Activated CD8-positive, alpha-beta memory T cell treated with anti-CD3 and anti-CD28 coated beads for 24 hours (primary cell): ENCODE results near the gene GALK2.
"Not testable (repeated sequence)": the region's sequence is repeated elsewhere in the genome, so short reads cannot be mapped to it uniquely, and the experiment has no call there.

Experiments used
- DNase-seq: peaks from one replicate; pipeline ENCODE4 v3.0.0-alpha.2; 2020

The GALK2 gene

GRCh38 chr15:49168016-49168415, 2.0 kb upstream of the GALK2 start:
- DNase-seq = no peak

GRCh38 chr15:49171790-49172189, 1.7 kb downstream of the GALK2 start:
- no peak for DNase-seq

- DNase-seq = no peak
These were observed 4.9 kb downstream of the GALK2 start for GRCh38 chr15:49174902-49175301.

- DNase-seq = not testable (repeated sequence)
These were observed 5.7 kb downstream of the GALK2 start for GRCh38 chr15:49175582-49176397.

- no peak for DNase-seq
These were observed 8.4 kb downstream of the GALK2 start for GRCh38 chr15:49178497-49178896.

- DNase-seq = no peak
These were observed 9.6 kb downstream of the GALK2 start for GRCh38 chr15:49179433-49180190.

GRCh38 chr15:49182128-49182527, 12.1 kb downstream of the GALK2 start:
- DNase-seq = no peak

- DNase-seq = not testable (repeated sequence)
These were observed 13.7 kb downstream of the GALK2 start for GRCh38 chr15:49183741-49184140.

- no peak for DNase-seq
These were observed 15.4 kb downstream of the GALK2 start for GRCh38 chr15:49185473-49185872.

- DNase-seq = no peak
These were observed 17.6 kb downstream of the GALK2 start for GRCh38 chr15:49187549-49188245.

GRCh38 chr15:49188933-49189332, 18.9 kb downstream of the GALK2 start:
- DNase-seq = no peak

- DNase-seq = no peak
These were observed 19.6 kb downstream of the GALK2 start for GRCh38 chr15:49189631-49190030.

- no peak for DNase-seq
These were observed 20.5 kb downstream of the GALK2 start for GRCh38 chr15:49190586-49190985.

- no peak for DNase-seq
These were observed 21.8 kb downstream of the GALK2 start for GRCh38 chr15:49191892-49192291.

GRCh38 chr15:49196856-49197255, 26.8 kb downstream of the GALK2 start:
- DNase-seq = no peak

GRCh38 chr15:49199666-49200065, 29.6 kb downstream of the GALK2 start:
- no peak for DNase-seq

- DNase-seq = no peak
These were observed 30.3 kb downstream of the GALK2 start for GRCh38 chr15:49200347-49200746.

- not testable (repeated sequence) for DNase-seq
These were observed 38.1 kb downstream of the GALK2 start for GRCh38 chr15:49208102-49208501.

GRCh38 chr15:49212897-49213296, 42.9 kb downstream of the GALK2 start:
- DNase-seq = no peak

GRCh38 chr15:49215768-49216739, 46.0 kb downstream of the GALK2 start:
- DNase-seq = no peak

- DNase-seq = no peak
These were observed 53.7 kb downstream of the GALK2 start for GRCh38 chr15:49223536-49224274.
